H9 (cell line): ENCODE results near the gene LITAF. TPM values are rescaled to one million over a fixed set of nuclear protein-coding genes. Genes with fewer than 3 reads are reported as not detected.
A peak's percentile ranks its signal among the peaks of the same experiment; 100 is the strongest.

ENCODE experiments used
- DNase-seq: peaks from one replicate; pipeline ENCODE4 v3.0.0-alpha.2; 2017
- H2AFZ ChIP-seq: one replicate; pipeline ENCODE4 v1.6.1; 2013; ENCODE audit warnings: mild to moderate bottlenecking, low read length, control low read depth, moderate library complexity
- H2AK5ac ChIP-seq: 2 replicates; pipeline ENCODE4 v1.6.1; 2013; ENCODE audit warnings: low read length, control low read depth, mixed read lengths; ENCODE audit not compliant: insufficient read length
- H2BK120ac ChIP-seq: one replicate; pipeline ENCODE4 v1.6.1; 2013; ENCODE audit warnings: low read depth, mild to moderate bottlenecking, low read length, control low read depth, inconsistent platforms; ENCODE audit not compliant: poor library complexity, severe bottlenecking
- H2BK12ac ChIP-seq: 2 replicates; pipeline ENCODE4 v1.6.1; 2013; ENCODE audit warnings: low read length, control low read depth, mixed read lengths, low read depth; ENCODE audit not compliant: insufficient read length
- H2BK15ac ChIP-seq: 2 replicates; pipeline ENCODE4 v1.6.1; 2013; ENCODE audit warnings: low read depth, low read length, control low read depth
- H2BK20ac ChIP-seq: one replicate; pipeline ENCODE4 v1.6.1; 2013; ENCODE audit warnings: low read depth, mild to moderate bottlenecking, low read length, control low read depth, inconsistent platforms; ENCODE audit not compliant: poor library complexity, severe bottlenecking
- H2BK5ac ChIP-seq: 2 replicates; pipeline ENCODE4 v1.6.1; 2013; ENCODE audit warnings: low read length, control low read depth, mixed read lengths; ENCODE audit not compliant: insufficient read length
- H3K14ac ChIP-seq: 2 replicates; pipeline ENCODE4 v1.6.1; 2013; ENCODE audit warnings: low read length, control low read depth; ENCODE audit not compliant: insufficient read depth
- H3K18ac ChIP-seq: 2 replicates; pipeline ENCODE4 v1.6.1; 2013; ENCODE audit warnings: low read depth, mild to moderate bottlenecking, mixed read lengths, low read length, control low read depth; ENCODE audit not compliant: insufficient read length
- H3K23ac ChIP-seq: 2 replicates; pipeline ENCODE4 v1.6.1; 2013; ENCODE audit warnings: low read length, control low read depth, mixed read lengths, low read depth; ENCODE audit not compliant: insufficient read length
- H3K23me2 ChIP-seq: 2 replicates; pipeline ENCODE4 v1.6.1; 2013; ENCODE audit warnings: low read depth, mild to moderate bottlenecking, mixed read lengths, low read length, control low read depth; ENCODE audit not compliant: insufficient read length, poor library complexity, severe bottlenecking
- H3K27ac ChIP-seq: 2 replicates; pipeline ENCODE4 v1.5.1; 2013; ENCODE audit warnings: low read length, control low read depth, mixed read lengths, low read depth; ENCODE audit not compliant: insufficient read length
- H3K27me3 ChIP-seq: 2 replicates; pipeline ENCODE4 v1.6.1; 2013; ENCODE audit warnings: low read length, control low read depth, inconsistent platforms; ENCODE audit not compliant: insufficient read depth
- H3K4ac ChIP-seq: 2 replicates; pipeline ENCODE4 v1.6.1; 2013; ENCODE audit warnings: low read depth, mild to moderate bottlenecking, control low read depth, inconsistent platforms, low read length, moderate library complexity
- H3K4me1 ChIP-seq: 2 replicates; pipeline ENCODE4 v1.6.1; 2013; ENCODE audit warnings: low read length, control low read depth, inconsistent platforms; ENCODE audit not compliant: insufficient read depth
- H3K4me2 ChIP-seq: 2 replicates; pipeline ENCODE4 v1.6.1; 2013; ENCODE audit warnings: low read length, control low read depth, mixed read lengths; ENCODE audit not compliant: insufficient read length, insufficient read depth
- H3K56ac ChIP-seq: 2 replicates; pipeline ENCODE4 v1.6.1; 2013; ENCODE audit warnings: low read depth, mild to moderate bottlenecking, mixed read lengths, low read length, control low read depth; ENCODE audit not compliant: insufficient read length
- H3K79me1 ChIP-seq: 2 replicates; pipeline ENCODE4 v1.6.1; 2013; ENCODE audit warnings: low read depth, mild to moderate bottlenecking, moderate library complexity, low read length, control low read depth, inconsistent platforms; ENCODE audit not compliant: insufficient read depth, poor library complexity, severe bottlenecking
- H3K79me2 ChIP-seq: 2 replicates; pipeline ENCODE4 v1.6.1; 2013; ENCODE audit warnings: low read length, control low read depth, inconsistent platforms; ENCODE audit not compliant: insufficient read depth
- H3K9ac ChIP-seq: 2 replicates; pipeline ENCODE4 v1.6.1; 2013; ENCODE audit warnings: low read length, control low read depth, mixed read lengths; ENCODE audit not compliant: insufficient read length; ENCODE audit errors: extremely low read depth
- H3K9me3 ChIP-seq: one replicate; pipeline ENCODE4 v1.6.1; 2013; ENCODE audit warnings: low read depth, low read length, inconsistent platforms; ENCODE audit not compliant: control insufficient read depth
- H3T11ph ChIP-seq: one replicate; pipeline ENCODE4 v1.6.1; 2013; ENCODE audit warnings: mild to moderate bottlenecking, low read length, control low read depth, inconsistent platforms
- H4K20me1 ChIP-seq: one replicate; pipeline ENCODE4 v1.6.1; 2013; ENCODE audit not compliant: control insufficient read depth, insufficient read length, insufficient read depth
- H4K5ac ChIP-seq: 2 replicates; pipeline ENCODE4 v1.6.1; 2013; ENCODE audit warnings: low read depth, mild to moderate bottlenecking, mixed read lengths, low read length, control low read depth; ENCODE audit not compliant: insufficient read length
- H4K8ac ChIP-seq: replicated peaks from 2 replicates; pipeline ENCODE4 v1.6.1; 2013; ENCODE audit warnings: low read length, control low read depth, mixed read lengths, low read depth; ENCODE audit not compliant: insufficient read length
- H4K91ac ChIP-seq: 2 replicates; pipeline ENCODE4 v1.6.1; 2013; ENCODE audit warnings: low read depth, mild to moderate bottlenecking, moderate library complexity, mixed read lengths, low read length, control low read depth; ENCODE audit not compliant: insufficient read length
- H3K27ac Mint-ChIP-seq, 3 experiments: 2 replicates in 2 of 3; 3 replicates in 1 of 3; pipeline ENCODE4 v1.8.0; 2020 to 2021; ENCODE audit warnings: mixed read lengths in 3 of 3, mild to moderate bottlenecking in 1 of 3, moderate library complexity in 1 of 3
- H3K27me3 Mint-ChIP-seq: 2 replicates; pipeline ENCODE4 v1.8.0; 2021; ENCODE audit warnings: low read depth, mild to moderate bottlenecking, moderate library complexity, mixed read lengths
- H3K36me3 Mint-ChIP-seq, 3 experiments: 2 replicates in 2 of 3; 3 replicates in 1 of 3; pipeline ENCODE4 v1.8.0; 2020 to 2021; ENCODE audit warnings: low read depth in 3 of 3, mixed read lengths in 3 of 3; ENCODE audit not compliant: insufficient read depth in 1 of 3
- H3K4me1 Mint-ChIP-seq, 2 experiments: 2 replicates each; pipeline ENCODE4 v1.8.0; 2020; ENCODE audit warnings: mixed read lengths in 2 of 2
- H3K4me3 Mint-ChIP-seq, 2 experiments: 2 replicates in 1 of 2; 3 replicates in 1 of 2; pipeline ENCODE4 v1.8.0; 2020 to 2021; ENCODE audit warnings: mild to moderate bottlenecking in 2 of 2, mixed read lengths in 2 of 2, moderate library complexity in 1 of 2
- H3K9me3 Mint-ChIP-seq, 2 experiments: 2 replicates in 1 of 2; 3 replicates in 1 of 2; pipeline ENCODE4 v1.8.0; 2020; ENCODE audit warnings: mild to moderate bottlenecking in 2 of 2, mixed read lengths in 2 of 2, moderate library complexity in 1 of 2
- WGBS: extraction: QIAGEN DNeasy Blood & Tissue Kit; methylation state at CpG from one replicate; pipeline ENCODE4 v1.1.7; 2013; ENCODE audit warnings: missing lambda C conversion rate, low lambda C conversion rate, mixed read lengths; ENCODE audit not compliant: insufficient read length; ENCODE audit errors: extremely low coverage; 5-methylcytosine and 5-hydroxymethylcytosine counted together
- total RNA-seq: library from RNA; stranded (reverse); gene quantifications from 2 replicates; pipeline ENCODE4 v1.2.1, GENCODE V29; 2021
- TF ChIP-seq, protein P1 (sequence below): fragments of 200-600 bp; sonication (generic); conservative IDR thresholded peaks from 3 replicates; pipeline ENCODE4 v1.8.0; 2021; ENCODE audit warnings: antibody characterized with exemption, mild to moderate bottlenecking

The LITAF gene
- total RNA-seq, 1 experiment from 2014 or later: 249 TPM

DNA sequence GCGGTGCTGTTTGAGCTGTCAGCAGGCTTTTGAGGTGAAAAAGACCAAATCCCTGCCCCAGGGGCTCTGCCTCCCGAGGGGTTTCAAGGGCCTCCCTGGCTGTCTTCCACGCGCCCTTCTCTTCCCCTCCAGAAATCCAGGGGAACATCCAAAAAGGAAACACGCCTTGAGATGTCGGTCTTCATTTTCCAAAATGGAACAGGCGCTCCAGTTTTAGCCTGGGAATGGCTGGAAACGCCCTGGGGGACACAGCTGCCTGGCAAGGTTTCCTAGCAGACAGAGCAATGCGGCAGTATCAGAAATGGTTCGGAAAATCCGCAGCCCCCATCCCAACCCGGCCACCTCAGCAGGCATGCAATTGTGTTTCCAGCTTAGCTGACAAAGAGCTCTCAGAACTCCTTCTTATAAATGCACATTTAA, 16.6 kb upstream of the LITAF start:
- no peak overlapping the region for H4K5ac ChIP-seq
- peak overlapping the region; percentile 9 for H2AFZ ChIP-seq
- no peak overlapping the region for H3K4me2 ChIP-seq
- no peaks in the 10 kb centered on the region for H3K4me1 ChIP-seq
- H2BK5ac ChIP-seq: no peak overlapping the region
- no peak overlapping the region for H3K56ac ChIP-seq
- no peak overlapping the region for H3K18ac ChIP-seq
- no peaks in the 10 kb centered on the region for H3K27me3 ChIP-seq
- H3K14ac ChIP-seq: no peak overlapping the region
- no peak overlapping the region for H3T11ph ChIP-seq
- Mint-ChIP-seq H3K4me3 (peak overlapping the region in 1 of 2 experiments; percentile 56; a peak in 3 of 5 replicates), H3K36me3 (no peaks in the 10 kb centered on the region), H3K27me3 (no peaks in the 10 kb centered on the region; the same call in 1 of the 2 replicates), H3K9me3 (no peaks in the 10 kb centered on the region; a peak in 2 of 5 replicates), H3K27ac (peak overlapping the region in 1 of 3 experiments; percentile 83; a peak in 2 of 7 replicates), H3K4me1 (peaks cover 25 to 42% of the 10 kb centered on the region in 2 experiments)
- TF ChIP-seq, protein P1, sequence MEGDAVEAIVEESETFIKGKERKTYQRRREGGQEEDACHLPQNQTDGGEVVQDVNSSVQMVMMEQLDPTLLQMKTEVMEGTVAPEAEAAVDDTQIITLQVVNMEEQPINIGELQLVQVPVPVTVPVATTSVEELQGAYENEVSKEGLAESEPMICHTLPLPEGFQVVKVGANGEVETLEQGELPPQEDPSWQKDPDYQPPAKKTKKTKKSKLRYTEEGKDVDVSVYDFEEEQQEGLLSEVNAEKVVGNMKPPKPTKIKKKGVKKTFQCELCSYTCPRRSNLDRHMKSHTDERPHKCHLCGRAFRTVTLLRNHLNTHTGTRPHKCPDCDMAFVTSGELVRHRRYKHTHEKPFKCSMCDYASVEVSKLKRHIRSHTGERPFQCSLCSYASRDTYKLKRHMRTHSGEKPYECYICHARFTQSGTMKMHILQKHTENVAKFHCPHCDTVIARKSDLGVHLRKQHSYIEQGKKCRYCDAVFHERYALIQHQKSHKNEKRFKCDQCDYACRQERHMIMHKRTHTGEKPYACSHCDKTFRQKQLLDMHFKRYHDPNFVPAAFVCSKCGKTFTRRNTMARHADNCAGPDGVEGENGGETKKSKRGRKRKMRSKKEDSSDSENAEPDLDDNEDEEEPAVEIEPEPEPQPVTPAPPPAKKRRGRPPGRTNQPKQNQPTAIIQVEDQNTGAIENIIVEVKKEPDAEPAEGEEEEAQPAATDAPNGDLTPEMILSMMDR: no peak
- WGBS: no CpG with 5 or more reads among the region's 12 CpGs
- no peak for DNase-seq
- no peak overlapping the region for H2BK12ac ChIP-seq
- H4K20me1 ChIP-seq: no peaks in the 10 kb centered on the region
- no peak overlapping the region for H3K23ac ChIP-seq
- H2AK5ac ChIP-seq: no peak overlapping the region
- no peak overlapping the region for H2BK15ac ChIP-seq
- no peak overlapping the region for H4K91ac ChIP-seq
- H3K9ac ChIP-seq: no peak overlapping the region
- H3K27ac ChIP-seq: no peak overlapping the region
- no peaks in the 10 kb centered on the region for H3K23me2 ChIP-seq
- no peaks in the 10 kb centered on the region for H3K9me3 ChIP-seq
- H4K8ac ChIP-seq: no peak overlapping the region
- no peak overlapping the region for H2BK120ac ChIP-seq
- no peaks in the 10 kb centered on the region for H3K79me2 ChIP-seq
- no peaks in the 10 kb centered on the region for H3K79me1 ChIP-seq
- no peak overlapping the region for H2BK20ac ChIP-seq
- no peak overlapping the region for H3K4ac ChIP-seq
